Mesothelial cell of epicardium (in vitro differentiated cells): ENCODE measurements around the gene SV2B. TPM values are rescaled to one million over a fixed set of nuclear protein-coding genes. Genes with fewer than 3 reads are reported as not detected.
"Not testable (repeated sequence)": the region's sequence is repeated elsewhere in the genome, so short reads cannot be mapped to it uniquely, and the experiment has no call there.

Experiments used
- DNase-seq, 2 experiments: peaks; one replicate each; pipeline ENCODE4 v3.0.0; 2021; ENCODE audit warnings: low spot score in 2 of 2; ENCODE audit not compliant: unreplicated experiment in 2 of 2
- H3K27ac Mint-ChIP-seq: 2 replicates; pipeline ENCODE4 v1.8.0; 2021; ENCODE audit warnings: mixed read lengths
- H3K27me3 Mint-ChIP-seq: 2 replicates; pipeline ENCODE4 v1.8.0; 2021; ENCODE audit warnings: low read depth, mixed read lengths
- H3K36me3 Mint-ChIP-seq: 2 replicates; pipeline ENCODE4 v1.8.0; 2021; ENCODE audit warnings: mixed read lengths
- H3K4me1 Mint-ChIP-seq: 2 replicates; pipeline ENCODE4 v1.8.0; 2021; ENCODE audit warnings: mixed read lengths
- H3K4me3 Mint-ChIP-seq: 2 replicates; pipeline ENCODE4 v1.8.0; 2021; ENCODE audit warnings: mild to moderate bottlenecking, moderate library complexity, mixed read lengths
- H3K9me3 Mint-ChIP-seq: 2 replicates; pipeline ENCODE4 v1.8.0; 2021; ENCODE audit warnings: mixed read lengths
- CTCF ChIP-seq: fragments of 200-600 bp; sonication (generic); IDR thresholded peaks from one replicate; pipeline ENCODE4 v1.5.0; 2021; ENCODE audit warnings: antibody characterized with exemption; ENCODE audit not compliant: unreplicated experiment
- total RNA-seq: library from RNA; stranded (reverse); gene quantifications from 3 replicates; pipeline ENCODE4 v1.2.1, GENCODE V29; 2021

The SV2B gene
- total RNA-seq, 1 donor from 2014 or later, result 0.29 TPM

DNA sequence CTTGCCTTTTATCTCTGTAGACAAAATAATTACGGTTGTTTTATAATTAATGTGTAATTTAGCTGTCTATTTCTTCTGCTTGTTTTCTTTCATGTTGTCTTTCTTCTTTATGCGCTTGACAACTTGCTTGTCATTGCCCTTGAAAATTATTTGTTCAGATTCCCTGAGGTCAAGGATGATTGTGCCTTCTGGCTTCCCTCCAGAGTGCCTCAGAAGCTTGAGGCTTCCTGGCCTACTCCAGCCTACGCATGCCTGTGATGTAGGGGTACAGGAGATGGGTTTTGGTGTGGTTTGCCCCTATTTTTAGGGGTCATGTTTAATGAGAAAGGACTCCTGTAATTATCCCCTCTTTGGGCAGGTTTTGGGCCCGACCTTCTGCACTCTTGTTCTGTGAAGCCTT, 231.5 kb downstream of the SV2B start:
- Mint-ChIP-seq H3K4me1 (peaks cover 6% of the 10 kb centered on the region), H3K4me3 (no peak overlapping the region), H3K27ac (no peak overlapping the region), H3K27me3 (peaks cover 33% of the 10 kb centered on the region), H3K36me3 (no peaks in the 10 kb centered on the region), H3K9me3 (no peaks in the 10 kb centered on the region)
- no peak for DNase-seq
- TF ChIP-seq CTCF, result no peak

DNA sequence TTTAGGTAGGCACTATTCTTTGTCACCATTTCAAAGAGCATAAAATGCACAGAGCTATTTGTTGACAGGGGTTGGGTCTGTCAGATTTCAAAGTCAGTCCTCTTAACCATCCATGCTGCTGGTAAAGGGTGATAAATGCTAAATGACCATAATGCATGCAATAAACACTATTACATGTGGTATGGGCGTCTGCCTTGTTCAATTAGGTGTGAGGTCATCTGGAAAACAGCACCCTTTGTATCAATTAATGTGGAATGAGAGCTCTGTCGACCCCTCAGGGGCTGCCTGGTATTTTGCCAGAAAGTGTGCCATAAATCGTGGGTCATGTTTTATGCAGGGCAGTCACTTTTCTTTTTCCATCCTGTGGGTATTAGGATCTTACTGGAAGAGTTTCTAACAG, 235.6 kb downstream of the SV2B start:
- H3K36me3 Mint-ChIP-seq, result no peaks in the 10 kb centered on the region
- H3K27ac Mint-ChIP-seq, result no peak overlapping the region
- peaks cover 6% of the 10 kb centered on the region for H3K4me1 Mint-ChIP-seq
- H3K9me3 Mint-ChIP-seq, result no peaks in the 10 kb centered on the region
- no peak for DNase-seq
- no peak overlapping the region for H3K4me3 Mint-ChIP-seq
- no peak for TF ChIP-seq CTCF
- H3K27me3 Mint-ChIP-seq, result peaks cover 44% of the 10 kb centered on the region

DNA sequence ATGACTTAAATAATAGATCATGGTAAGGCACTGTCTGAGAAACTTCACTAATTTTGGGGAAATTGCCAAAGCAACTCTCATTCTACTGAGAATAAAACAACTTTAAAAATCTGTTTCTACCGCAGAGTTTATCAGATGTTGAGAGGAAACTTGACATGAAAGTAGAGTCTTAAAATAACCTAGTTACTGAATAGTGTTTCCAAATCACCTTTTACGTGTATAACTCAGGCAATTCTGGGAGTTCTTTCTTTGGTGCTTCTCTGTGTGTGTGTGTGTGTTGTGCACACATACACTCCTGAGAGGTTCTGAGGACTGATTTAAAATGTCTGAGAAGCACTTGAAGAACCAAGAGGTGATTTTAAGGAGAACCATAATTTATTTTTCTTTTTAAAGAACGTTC, 236.6 kb downstream of the SV2B start:
- no peak for TF ChIP-seq CTCF
- Mint-ChIP-seq H3K4me1 (peaks cover 1% of the 10 kb centered on the region), H3K27ac (no peak overlapping the region), H3K27me3 (peaks cover 46% of the 10 kb centered on the region), H3K9me3 (no peaks in the 10 kb centered on the region), H3K36me3 (no peaks in the 10 kb centered on the region), H3K4me3 (no peak overlapping the region)
- no peak for DNase-seq

GRCh38 chr15:91338766-91339165, 238.7 kb downstream of the SV2B start:
- H3K36me3 Mint-ChIP-seq, result no peaks in the 10 kb centered on the region
- peaks cover 46% of the 10 kb centered on the region for H3K27me3 Mint-ChIP-seq
- H3K27ac Mint-ChIP-seq, result no peak overlapping the region
- TF ChIP-seq CTCF, result no peak
- peak; percentile 33 to 56 for DNase-seq
- no peaks in the 10 kb centered on the region for H3K4me1 Mint-ChIP-seq
- no peak overlapping the region for H3K4me3 Mint-ChIP-seq
- H3K9me3 Mint-ChIP-seq, result no peaks in the 10 kb centered on the region

DNA sequence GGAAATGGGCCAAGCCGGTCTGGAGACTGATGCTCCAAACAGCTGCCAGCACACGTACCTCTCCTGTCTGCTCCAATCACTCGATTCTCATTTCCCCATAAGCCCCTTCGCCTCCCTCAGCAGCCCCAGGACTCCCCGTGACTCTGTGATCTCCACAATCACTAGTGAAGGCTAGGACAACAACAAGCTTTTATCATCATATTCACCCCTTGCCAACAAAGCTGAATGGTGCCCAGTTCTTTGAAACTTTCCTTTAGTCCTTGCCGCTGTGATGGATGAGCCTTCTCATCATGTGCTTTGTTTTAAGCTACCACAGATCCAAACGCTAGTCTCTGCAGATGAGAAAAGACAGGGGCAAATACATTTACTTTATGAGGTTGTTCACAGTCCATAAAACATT, 242.0 kb downstream of the SV2B start:
- H3K27ac Mint-ChIP-seq, result no peak overlapping the region
- H3K9me3 Mint-ChIP-seq, result peaks cover 5% of the 10 kb centered on the region
- DNase-seq, result no peak
- no peaks in the 10 kb centered on the region for H3K4me1 Mint-ChIP-seq
- no peak overlapping the region for H3K4me3 Mint-ChIP-seq
- TF ChIP-seq CTCF, result no peak
- H3K36me3 Mint-ChIP-seq, result no peaks in the 10 kb centered on the region
- H3K27me3 Mint-ChIP-seq, result peaks cover 39% of the 10 kb centered on the region

DNA sequence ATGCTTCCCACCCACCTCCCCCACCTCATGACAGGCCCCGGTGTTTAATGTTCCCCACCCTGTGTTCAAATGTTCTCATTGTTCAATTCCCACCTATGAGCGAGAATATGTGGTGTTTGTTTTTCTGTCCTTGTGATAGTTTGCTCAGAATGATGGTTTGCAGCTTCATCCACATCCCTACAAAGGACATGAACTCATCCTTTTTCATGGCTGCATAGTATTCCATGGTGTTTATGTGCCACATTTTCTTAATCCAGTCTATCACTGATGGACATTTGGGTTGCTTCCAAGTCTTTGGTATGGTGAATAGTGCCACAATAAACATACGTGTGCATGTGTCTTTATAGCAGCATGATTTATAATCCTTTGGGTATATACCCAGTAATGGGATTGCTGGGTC, 244.9 kb downstream of the SV2B start:
- not testable (repeated sequence) for H3K4me3 Mint-ChIP-seq, DNase-seq, H3K9me3 Mint-ChIP-seq, H3K36me3 Mint-ChIP-seq, H3K4me1 Mint-ChIP-seq, H3K27ac Mint-ChIP-seq
- peaks cover 55% of the 10 kb centered on the region for H3K27me3 Mint-ChIP-seq
